Rectal smooth muscle tissue (tissue), 1 donor: ENCODE data around the gene OAS2.
"Not testable (repeated sequence)": the region's sequence is repeated elsewhere in the genome, so short reads cannot be mapped to it uniquely, and the experiment has no call there.

Source experiments
- H3K27ac ChIP-seq: one replicate; pipeline ENCODE4 v1.7.0; 2013; ENCODE audit warnings: low read depth, low read length, inconsistent platforms
- H3K27me3 ChIP-seq: one replicate; pipeline ENCODE4 v1.7.0; 2013; ENCODE audit warnings: low read length; ENCODE audit not compliant: control insufficient read depth, insufficient read depth
- H3K36me3 ChIP-seq: one replicate; pipeline ENCODE4 v1.7.0; 2013; ENCODE audit warnings: low read length; ENCODE audit not compliant: control insufficient read depth, insufficient read depth
- H3K4me1 ChIP-seq: one replicate; pipeline ENCODE4 v1.7.0; 2013; ENCODE audit warnings: low read length; ENCODE audit not compliant: control insufficient read depth, insufficient read depth
- H3K4me3 ChIP-seq: one replicate; pipeline ENCODE4 v1.7.0; 2013; ENCODE audit warnings: low read length
- H3K9ac ChIP-seq: one replicate; pipeline ENCODE4 v1.7.0; 2013; ENCODE audit warnings: low read length

The OAS2 gene

GRCh38 chr12:112974904-112975303, 3.4 kb upstream of the OAS2 start:
- no peaks in the 10 kb centered on the region for H3K27me3 ChIP-seq
- H3K9ac ChIP-seq = no peak overlapping the region
- no peak overlapping the region for H3K27ac ChIP-seq
- no peak overlapping the region for H3K4me3 ChIP-seq
- H3K36me3 ChIP-seq = no peaks in the 10 kb centered on the region
- H3K4me1 ChIP-seq = peaks cover 3% of the 10 kb centered on the region

- Histone ChIP-seq H3K27me3 (no peaks in the 10 kb centered on the region), H3K4me3 (no peak overlapping the region), H3K9ac (no peak overlapping the region), H3K36me3 (no peaks in the 10 kb centered on the region), H3K4me1 (peaks cover 3% of the 10 kb centered on the region), H3K27ac (no peak overlapping the region)
Observed at GRCh38 chr12:112977139-112977538, 1.2 kb upstream of the OAS2 start.

- peak overlapping the region; percentile 35 for H3K27ac ChIP-seq
- H3K27me3 ChIP-seq = no peaks in the 10 kb centered on the region
- H3K4me3 ChIP-seq = peak overlapping the region; percentile 70
- peaks cover 3% of the 10 kb centered on the region for H3K4me1 ChIP-seq
- peak overlapping the region; percentile 19 for H3K9ac ChIP-seq
- H3K36me3 ChIP-seq = no peaks in the 10 kb centered on the region
Observed at GRCh38 chr12:112977641-112978040, 678 bp upstream of the OAS2 start.

DNA sequence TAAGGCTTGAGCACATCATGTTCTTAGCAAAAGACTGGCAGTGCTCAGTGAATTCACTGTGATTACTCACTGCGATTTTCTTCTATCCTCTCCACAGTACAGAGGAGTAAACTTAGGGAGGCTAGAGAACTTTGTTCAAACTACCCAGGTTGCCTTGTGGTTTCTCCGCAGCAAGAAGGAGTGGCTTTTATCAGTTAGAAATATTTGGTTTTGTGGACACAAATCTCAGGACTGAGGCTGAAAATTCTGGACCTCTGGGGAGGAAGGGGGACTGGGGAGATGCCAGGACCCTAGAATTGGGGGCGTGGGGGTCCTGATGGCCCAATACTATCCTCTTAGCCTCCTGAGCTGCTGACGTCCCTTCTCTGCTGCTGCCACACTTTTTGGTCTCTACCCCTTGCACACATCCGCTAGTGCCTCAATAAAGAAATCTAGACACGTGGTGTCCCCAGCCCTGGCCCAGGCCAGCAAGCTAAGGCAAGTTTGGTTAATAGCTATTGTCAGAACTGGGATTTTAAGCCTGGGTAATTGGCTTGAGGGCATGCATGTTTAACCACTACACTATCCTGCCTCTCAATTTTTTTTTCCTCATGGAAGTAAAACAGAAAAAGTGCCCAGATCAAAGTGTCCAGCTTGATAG, 842 bp downstream of the OAS2 start:
- Histone ChIP-seq H3K27me3 (no peaks in the 10 kb centered on the region), H3K9ac (no peak overlapping the region), H3K27ac (peak overlapping the region; percentile 38), H3K4me1 (peaks cover 3% of the 10 kb centered on the region), H3K4me3 (peak overlapping the region; percentile 70), H3K36me3 (no peaks in the 10 kb centered on the region)

DNA sequence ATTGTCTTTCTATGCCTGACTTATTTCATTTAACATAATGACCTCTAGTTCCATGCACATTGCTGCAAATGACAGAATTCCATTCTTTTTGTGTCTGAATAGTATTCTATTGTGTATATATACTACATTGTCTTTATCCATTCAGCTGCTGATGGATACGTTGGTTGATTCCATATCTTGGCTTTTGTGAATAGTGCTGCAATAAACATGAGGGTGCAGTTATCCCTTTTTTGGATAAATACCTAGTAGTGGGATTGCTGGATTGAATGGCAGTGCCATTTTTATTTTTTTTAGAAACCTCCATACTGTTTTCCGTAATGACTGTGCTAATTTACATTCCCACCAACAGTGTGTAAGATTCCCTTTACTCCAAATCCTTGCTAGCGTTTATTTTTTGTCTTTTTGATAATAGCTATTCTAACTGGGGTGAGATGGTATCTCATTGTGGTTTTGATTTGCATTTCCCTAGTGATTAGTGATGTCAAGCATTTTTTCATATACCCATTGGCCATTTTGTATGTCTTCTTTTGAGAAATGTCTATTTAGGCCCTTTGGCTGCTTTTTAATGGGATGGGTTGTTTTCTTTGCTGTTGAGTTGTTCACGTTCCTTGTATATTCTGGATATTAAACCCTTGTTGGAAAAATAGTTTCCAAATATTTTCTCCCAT, 2.3 kb downstream of the OAS2 start:
- H3K4me1 ChIP-seq = peaks cover 3% of the 10 kb centered on the region

GRCh38 chr12:112985642-112986290, 7.4 kb downstream of the OAS2 start:
- Histone ChIP-seq H3K27me3 (no peaks in the 10 kb centered on the region), H3K9ac (no peak overlapping the region), H3K27ac (no peak overlapping the region), H3K4me3 (no peak overlapping the region), H3K4me1 (no peaks in the 10 kb centered on the region), H3K36me3 (no peaks in the 10 kb centered on the region)

More for the DNA sequence above, 2.3 kb downstream of the OAS2 start:
- Histone ChIP-seq H3K9ac (no peak overlapping the region), H3K27ac (no peak overlapping the region), H3K27me3 (no peaks in the 10 kb centered on the region), H3K36me3 (no peaks in the 10 kb centered on the region), H3K4me3 (peak overlapping the region; percentile 5)

DNA sequence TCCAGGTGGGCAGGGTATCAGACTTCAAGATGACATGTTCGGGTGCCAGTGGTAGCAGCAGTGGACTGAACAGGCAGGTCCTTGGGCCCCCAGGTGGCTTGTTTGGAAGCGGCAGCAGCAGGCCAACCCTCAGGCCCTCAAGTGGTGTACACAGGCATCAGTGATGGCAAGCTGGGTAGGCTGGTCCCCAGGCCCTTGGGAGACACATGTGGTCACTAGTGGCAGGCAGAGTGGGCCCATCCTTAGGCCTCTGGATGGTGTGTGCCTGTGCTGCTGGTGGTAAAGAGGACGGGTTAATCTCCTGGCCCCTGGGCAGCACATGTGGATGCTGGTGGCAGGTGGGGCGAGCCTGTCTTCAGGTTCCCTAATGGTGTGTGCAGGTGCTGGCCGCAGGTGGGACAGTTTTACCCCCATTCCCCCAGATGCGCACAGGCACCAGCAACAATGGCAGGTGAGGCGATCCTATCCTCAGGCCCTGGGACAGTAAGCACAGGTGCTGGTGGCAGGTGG, 8.0 kb downstream of the OAS2 start:
- Histone ChIP-seq H3K4me1 (no peaks in the 10 kb centered on the region), H3K9ac (no peak overlapping the region), H3K4me3 (no peak overlapping the region), H3K27ac (no peak overlapping the region), H3K36me3 (no peaks in the 10 kb centered on the region), H3K27me3 (no peaks in the 10 kb centered on the region)

DNA sequence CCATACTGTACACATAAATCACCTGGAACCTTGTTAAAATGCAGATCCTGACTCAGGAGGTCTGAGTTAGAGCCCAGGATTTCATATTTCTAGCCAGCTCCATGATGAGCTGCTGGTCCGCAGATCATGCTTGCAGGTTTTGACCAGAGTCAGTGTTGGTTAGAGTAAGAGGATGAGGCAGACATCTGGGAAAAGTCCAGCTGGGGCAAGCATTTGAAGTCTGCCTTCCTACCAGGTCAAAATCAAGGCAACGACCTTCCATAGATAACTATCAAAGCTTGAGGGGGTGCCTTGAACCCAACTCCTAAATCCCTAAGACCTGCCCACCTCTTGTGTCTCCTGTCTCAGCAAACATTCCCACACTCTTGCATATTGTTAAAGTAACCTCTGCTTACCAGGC, 9.2 kb downstream of the OAS2 start:
- Histone ChIP-seq H3K36me3 (no peaks in the 10 kb centered on the region), H3K4me1 (no peaks in the 10 kb centered on the region), H3K4me3 (no peak overlapping the region), H3K27ac (no peak overlapping the region), H3K27me3 (no peaks in the 10 kb centered on the region), H3K9ac (no peak overlapping the region)

- H3K27me3 ChIP-seq = no peaks in the 10 kb centered on the region
- no peaks in the 10 kb centered on the region for H3K4me1 ChIP-seq
- no peaks in the 10 kb centered on the region for H3K36me3 ChIP-seq
- no peak overlapping the region for H3K9ac ChIP-seq
- H3K4me3 ChIP-seq = no peak overlapping the region
- H3K27ac ChIP-seq = no peak overlapping the region
Observed at GRCh38 chr12:112988224-112988623, 9.9 kb downstream of the OAS2 start.

GRCh38 chr12:112988823-112989385, 10.6 kb downstream of the OAS2 start:
- not testable (repeated sequence) for H3K27ac ChIP-seq, H3K4me1 ChIP-seq, H3K4me3 ChIP-seq, H3K36me3 ChIP-seq, H3K9ac ChIP-seq, H3K27me3 ChIP-seq

GRCh38 chr12:112989806-112990205, 11.5 kb downstream of the OAS2 start:
- Histone ChIP-seq H3K4me1 (no peaks in the 10 kb centered on the region), H3K36me3 (no peaks in the 10 kb centered on the region), H3K4me3 (no peak overlapping the region), H3K27ac (no peak overlapping the region), H3K9ac (no peak overlapping the region), H3K27me3 (no peaks in the 10 kb centered on the region)

GRCh38 chr12:112992541-112993398, 14.5 kb downstream of the OAS2 start:
- Histone ChIP-seq H3K27me3 (no peaks in the 10 kb centered on the region), H3K27ac (no peak overlapping the region), H3K36me3 (no peaks in the 10 kb centered on the region)

More at GRCh38 chr12:112992541-112993398, 14.5 kb downstream of the OAS2 start:
- Histone ChIP-seq H3K4me3 (no peak overlapping the region), H3K4me1 (no peaks in the 10 kb centered on the region), H3K9ac (no peak overlapping the region)
